ENCODE measurements around the gene DHX8.

The DHX8 gene

GRCh38 chr17:43549496-43549895 is 65.7 kb downstream of the DHX8 start:
- no peak for DNase-seq

DNA sequence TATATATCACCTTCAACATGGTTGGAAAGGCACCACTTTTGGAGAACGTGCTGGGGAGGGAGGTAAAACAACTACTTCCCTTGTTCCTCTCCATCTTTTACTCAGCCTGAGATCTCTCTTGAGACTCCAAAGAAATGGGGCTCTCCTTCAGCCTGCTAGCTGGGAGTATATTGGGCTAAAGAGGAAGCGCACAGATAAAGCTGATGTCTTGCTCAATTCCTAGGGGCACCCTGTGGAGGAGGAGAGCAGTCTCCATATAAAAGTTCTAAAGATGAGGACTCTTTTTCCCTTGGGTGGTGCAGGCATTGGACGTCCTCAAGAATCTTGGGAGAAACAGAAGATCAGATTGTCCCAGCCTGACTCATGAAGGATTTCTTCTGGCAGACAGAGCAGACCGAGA is 67.0 kb downstream of the DHX8 start:
- no peak for DNase-seq

DNA sequence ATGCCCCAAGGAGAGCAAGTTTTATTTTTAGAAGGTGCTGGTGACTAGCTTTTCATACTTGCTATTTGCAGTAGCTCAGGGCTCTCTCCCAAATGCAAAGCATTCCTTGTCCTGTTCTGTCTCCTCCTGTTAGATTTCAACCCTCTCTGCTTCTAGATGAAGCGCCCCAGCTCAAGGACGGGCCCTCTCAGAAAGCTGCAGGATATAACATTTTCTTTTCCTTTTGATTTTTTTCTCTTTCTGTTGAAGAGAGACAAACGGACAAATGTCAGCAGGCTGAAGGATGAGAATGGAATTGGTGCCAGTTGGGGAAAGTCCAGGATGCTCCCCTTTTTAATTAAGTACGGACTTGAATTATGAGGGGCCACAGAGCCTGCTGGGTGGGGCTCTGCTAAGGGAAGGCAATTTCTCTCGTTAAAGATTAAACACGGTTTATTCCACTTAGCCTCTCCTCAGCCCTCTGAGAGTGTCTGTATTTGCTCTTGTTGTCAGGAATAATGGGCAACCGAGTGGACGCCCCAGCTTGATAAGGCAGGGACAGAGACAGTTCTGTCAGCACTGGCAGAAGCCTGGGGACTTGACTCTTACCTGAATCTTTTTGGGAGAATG is 68.6 kb downstream of the DHX8 start:
- DNase-seq: no peak

GRCh38 chr17:43553573-43553972 is 69.8 kb downstream of the DHX8 start:
- no peak for DNase-seq

- DNase-seq: no peak
Measured at GRCh38 chr17:43554857-43555256, 71.1 kb downstream of the DHX8 start.

DNA sequence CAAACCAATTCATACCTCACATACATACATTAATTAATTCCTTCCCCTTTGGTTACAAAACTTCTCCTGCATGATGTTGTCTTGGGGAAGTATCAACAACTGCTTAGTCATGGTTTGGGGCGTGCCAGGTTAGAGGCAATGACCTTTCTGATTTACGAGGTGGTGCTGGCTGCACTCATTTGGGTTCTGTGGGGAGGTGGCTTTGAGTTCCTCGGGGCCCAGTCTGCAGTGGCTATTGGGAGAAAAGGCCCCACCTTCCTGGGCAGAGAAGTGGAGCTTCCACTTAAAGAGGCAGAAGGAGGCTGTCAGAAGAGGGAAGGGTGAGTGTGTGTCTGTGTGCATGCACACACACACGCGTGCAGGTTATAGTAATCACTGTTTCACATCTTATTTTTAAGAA is 72.5 kb downstream of the DHX8 start:
- DNase-seq: no peak

DNA sequence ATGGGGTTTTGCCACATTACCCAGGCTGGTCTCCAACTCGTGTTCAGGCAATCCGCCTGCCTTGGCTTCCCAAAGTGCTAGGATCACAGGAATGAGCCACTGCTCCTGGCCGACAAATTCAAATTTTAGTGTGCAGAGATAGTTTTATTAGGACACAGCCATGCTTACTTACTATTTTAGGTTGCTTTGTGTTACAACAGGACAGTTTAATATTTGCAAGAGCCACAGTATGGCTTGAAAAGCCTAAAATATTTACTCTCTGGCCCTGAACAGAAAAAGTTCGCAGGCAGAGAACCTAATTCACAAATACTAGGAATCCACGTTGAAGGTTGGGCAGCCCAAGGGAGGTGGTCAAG is 75.0 kb downstream of the DHX8 start:
- no peak for DNase-seq

DNA sequence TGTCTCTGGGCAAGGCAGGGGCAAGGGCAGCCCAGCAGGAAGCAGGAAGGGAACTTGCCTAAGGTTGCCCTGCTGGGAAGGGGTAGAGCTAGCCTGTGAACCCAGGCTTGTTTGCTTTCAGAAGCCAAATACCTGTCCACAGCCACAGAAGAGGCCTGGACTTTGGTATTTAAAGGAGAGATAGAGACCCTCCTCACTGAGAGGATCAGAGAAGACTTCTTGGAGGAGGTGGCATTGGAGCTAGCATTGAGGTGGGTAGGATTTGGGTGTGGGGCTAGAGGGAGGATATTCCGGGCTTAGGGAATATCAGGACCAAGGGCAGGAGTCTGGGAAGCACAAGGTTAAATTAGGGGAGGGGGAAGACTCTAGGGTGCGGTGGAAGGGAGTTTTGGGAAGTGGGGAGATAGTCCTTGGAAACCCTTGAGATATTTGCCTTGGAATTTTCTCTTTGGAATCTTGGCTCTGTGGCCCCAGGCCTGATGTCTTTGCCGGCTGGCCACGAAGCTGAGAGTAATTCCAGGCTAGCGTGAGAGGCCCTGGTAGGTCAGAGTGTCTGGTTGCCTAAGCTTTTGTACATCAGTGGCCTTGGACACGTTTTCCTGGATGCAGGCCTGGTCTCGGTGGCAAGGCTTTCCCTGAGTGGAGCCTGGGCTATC is 75.5 kb downstream of the DHX8 start:
- DNase-seq: no peak

DNA sequence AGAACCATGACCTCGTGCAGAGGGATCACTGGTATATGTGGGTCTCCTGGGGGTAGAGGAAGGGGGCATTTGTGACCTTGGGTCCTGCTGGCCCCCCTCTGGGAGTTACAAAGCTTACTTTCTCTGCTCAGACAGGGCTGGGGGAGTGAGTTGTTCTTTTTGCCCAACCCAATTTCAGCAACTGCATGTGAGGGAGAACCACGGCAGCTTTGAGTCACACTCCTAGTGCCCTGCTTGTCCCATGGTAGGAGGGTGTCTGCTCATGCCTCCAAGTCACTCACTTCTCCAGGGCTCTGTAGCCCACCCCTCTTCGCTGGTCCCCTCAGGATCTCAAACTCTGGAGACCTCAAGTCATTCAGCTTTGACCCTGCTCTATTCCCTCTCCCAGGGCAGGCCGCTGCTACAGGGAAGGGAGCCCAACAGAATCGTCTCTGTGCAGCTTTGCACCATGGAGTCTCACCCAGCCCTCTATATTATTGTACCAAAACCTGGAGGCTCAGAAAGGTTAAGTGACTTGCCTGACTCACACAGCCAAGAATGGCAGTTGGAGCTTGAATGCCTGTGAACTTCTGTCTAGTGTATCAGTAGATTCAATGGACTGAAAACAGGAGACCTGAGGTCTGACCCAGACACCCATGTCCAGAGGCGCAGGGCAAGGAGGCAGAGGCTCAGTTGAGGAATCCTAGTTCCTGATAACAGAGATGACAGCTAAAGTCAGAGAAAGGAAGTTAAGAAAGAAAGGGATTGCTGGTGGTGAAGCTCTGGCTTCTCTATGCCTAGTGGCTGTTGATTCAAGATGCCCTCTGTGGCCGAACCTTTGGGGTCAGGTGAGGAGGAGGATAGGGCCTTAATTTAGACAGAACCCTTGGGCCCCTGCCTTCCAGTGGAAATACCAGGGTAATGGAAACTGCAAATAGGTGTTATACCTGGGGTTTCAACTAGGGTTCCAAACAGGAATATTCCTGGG is 77.0 kb downstream of the DHX8 start:
- DNase-seq: no peak

GRCh38 chr17:43562679-43563599 is 79.2 kb downstream of the DHX8 start:
- no peak for DNase-seq

GRCh38 chr17:43563600-43564594 is 80.1 kb downstream of the DHX8 start:
- DNase-seq: no peak

- DNase-seq: no peak
Measured at GRCh38 chr17:43568506-43569082, 84.8 kb downstream of the DHX8 start.

DNA sequence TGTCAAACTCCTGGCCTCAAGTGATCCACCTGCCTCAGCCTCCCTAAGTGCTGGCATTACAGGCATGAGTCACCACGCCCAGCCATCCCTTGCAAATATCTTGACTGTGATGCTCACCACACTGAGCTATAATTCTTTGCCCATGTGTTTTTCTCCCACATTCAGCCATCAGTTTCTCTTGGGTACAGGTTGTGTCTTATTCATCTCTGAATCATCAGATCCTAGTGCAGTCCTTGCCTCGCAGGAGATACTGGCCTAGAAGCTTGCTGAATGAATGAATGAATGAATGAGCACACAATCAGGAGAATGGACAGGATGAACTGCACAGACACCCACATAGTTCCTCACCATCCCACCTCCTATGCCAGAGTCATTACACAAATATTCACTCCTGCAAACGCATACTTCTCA is 86.7 kb downstream of the DHX8 start:
- no peak for DNase-seq

GRCh38 chr17:43572368-43572980 is 88.7 kb downstream of the DHX8 start:
- no peak for DNase-seq

DNA sequence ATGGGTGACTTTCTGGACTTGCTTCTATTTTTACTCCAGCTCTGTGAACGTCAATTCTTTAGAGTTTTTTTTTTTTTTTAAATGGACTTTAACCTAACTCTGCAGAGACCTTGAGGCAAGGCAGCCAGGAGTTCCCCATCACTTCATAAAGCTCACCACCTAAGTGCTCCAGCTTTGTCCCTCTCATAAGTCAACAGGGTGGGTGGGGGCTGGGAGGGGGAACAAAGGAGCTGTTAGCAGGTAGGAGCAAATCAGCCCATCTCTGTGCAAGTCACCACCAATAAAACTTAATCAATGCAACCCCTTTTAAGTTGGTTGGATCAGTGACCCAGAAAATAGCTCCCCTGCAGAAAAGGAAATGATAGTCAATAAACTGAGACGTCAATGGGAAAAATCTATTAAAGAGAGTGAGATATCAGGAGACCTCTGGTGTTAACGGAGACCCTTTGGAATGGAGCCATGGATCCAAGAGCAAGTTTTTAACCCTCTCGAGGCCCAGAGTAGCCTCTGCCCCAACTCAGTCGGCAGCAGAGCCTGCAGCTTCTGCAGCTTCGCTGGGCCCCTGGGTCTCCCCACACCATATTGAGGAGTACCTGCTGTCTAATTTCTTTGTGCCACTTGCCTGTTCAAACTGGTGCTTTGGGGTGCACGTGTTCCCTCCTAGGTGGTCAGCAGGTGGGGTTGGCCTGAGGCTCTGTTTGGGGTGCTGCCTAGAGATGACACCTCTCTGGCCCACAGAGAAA is 90.0 kb downstream of the DHX8 start:
- no peak for DNase-seq

GRCh38 chr17:43574348-43574747 is 90.6 kb downstream of the DHX8 start:
- no peak for DNase-seq

- no peak for DNase-seq
Measured at GRCh38 chr17:43574896-43575525, 91.2 kb downstream of the DHX8 start.
